ENCODE results near the gene CLCN5.
A peak's percentile ranks its signal among the peaks of the same experiment; 100 is the strongest.

CLCN5 gene

DNA sequence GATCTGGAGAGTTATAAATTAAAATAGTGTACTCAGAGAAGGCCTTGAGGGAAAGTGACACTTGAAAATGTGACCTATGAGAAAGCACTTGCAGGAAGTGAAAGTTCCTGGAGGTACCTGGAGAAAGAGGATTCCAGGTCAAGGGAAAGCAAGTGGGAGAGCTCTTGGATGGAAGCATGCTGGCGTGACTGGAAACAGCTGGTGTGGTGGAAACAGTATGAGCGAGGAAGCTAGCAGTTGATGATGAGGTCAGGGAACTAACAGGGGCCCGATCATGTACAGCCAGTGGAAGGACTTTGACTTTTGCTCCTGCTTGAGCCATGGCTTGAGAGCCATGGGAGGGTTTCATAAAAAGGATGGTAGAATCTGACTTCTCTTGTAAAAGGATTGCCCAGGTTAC is 9.5 kb upstream of the CLCN5 start:
- no peak for TF ChIP-seq CTCF (conservative IDR thresholded peaks at IDR 0.05)
- H3K27ac ChIP-seq: no peak overlapping the region

DNA sequence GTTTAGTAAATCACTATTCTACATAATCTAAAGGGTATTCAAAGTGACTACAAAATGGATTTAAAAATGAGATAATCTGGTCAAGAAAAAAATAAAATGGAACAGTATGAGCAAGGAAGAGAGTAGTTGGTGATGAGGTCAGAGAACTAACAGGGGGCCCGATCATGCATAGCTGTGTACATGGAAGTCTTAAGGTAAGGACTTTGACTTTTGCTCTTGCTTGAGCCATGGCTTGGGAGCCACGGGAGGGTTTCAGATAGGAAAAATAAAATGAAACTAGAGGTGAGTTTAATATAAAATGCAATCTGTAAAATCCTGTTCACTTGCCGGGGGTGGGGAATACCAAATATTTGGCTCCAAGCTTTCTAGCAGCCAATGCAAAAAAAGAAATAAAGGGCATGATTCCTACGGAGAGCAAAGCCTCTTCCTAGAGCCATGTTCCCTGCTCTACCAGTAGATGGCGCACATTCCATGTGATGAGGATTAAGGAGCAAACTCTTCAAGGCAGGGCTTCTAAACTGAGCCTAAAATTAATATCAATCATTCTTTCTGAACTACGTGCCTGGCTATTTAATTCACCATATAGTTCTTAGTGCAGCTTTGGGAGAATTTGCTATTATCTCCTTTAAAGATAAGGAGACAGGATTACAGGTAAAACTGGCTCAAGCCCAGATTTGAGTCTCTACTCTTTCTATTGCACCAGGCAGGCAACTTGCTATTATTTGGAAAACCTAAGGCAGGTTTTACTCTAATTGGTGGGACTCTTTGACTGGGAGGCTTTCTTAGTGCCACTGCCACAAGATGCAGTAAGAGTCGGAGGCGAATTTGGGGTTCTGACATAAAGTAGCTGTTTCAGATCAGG is 6.8 kb upstream of the CLCN5 start:
- peak; percentile 71 for TF ChIP-seq CTCF (conservative IDR thresholded peaks at IDR 0.05)
- H3K27ac ChIP-seq: no peak overlapping the region

- TF ChIP-seq CTCF (conservative IDR thresholded peaks at IDR 0.05): peak; percentile 68
- H3K27ac ChIP-seq: no peak overlapping the region
Measured at GRCh38 chrX:49919617-49920016, 2.8 kb upstream of the CLCN5 start.

DNA sequence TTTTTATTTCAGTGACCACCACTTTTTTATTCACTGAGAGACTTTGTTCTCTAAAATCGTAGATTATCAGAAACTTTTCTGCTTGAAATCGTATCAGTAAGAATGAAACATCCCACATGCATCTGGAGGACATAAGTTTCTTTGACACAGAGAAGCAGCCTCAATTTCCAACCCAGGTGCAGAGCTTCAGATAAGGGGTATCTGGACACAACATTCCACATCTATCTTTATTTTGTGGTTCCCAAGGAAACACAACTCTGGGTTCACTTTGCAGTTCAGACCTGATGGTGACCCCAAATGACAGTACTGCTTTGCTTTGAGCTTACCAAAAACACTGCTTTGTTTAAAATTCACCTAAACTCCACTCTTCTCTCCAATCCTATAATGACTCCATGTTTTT is 1.3 kb upstream of the CLCN5 start:
- TF ChIP-seq CTCF (conservative IDR thresholded peaks at IDR 0.05): no peak
- H3K27ac ChIP-seq: no peak overlapping the region

DNA sequence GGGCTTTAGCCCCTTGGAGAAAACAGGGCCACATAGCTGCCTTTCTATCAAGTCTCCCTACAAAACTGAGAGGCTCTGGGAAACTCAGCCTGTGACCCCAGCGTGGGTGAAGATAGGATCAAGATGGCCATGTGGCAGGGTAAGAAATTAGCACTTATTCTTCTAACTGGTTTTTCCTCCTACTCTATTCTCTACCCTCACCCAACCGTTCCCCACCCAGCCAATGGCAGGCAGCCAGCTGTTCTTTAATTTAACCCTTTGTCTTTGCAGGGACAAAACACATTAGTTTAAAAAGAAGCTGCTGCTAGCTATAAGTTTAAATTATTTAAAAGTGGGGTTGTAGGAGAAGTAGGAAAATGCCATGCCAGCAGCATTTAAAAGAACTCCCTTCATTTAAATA is 2.8 kb downstream of the CLCN5 start:
- no peak for TF ChIP-seq CTCF (conservative IDR thresholded peaks at IDR 0.05)

GRCh38 chrX:49930039-49930438 is 7.6 kb downstream of the CLCN5 start:
- H3K27ac ChIP-seq: no peak overlapping the region
- TF ChIP-seq CTCF (conservative IDR thresholded peaks at IDR 0.05): no peak

More for the DNA sequence above, 2.8 kb downstream of the CLCN5 start:
- H3K27ac ChIP-seq: no peak overlapping the region

DNA sequence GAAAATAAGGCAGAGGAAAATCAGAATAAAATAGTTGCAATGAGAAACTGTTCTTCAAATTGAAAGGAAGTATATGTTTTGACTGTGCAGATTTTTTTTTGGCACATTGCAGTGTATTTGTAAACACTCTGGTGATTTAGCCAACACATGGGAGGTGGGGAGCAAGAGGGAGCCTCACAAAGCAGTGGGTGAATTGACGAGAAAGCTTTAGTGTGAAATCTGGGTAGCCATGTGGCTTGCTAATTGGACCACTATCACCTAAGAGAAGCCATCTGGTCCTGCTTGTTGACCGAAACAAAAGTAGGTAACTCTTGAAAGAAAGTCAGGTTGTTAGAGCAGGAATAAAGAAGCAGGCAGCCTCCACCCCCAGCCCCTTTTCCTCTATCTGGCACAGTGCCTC is 10.4 kb downstream of the CLCN5 start:
- no peak for TF ChIP-seq CTCF (conservative IDR thresholded peaks at IDR 0.05)
- no peak overlapping the region for H3K27ac ChIP-seq
